Measurements from ENCODE around the gene ADAM15.

DNA sequence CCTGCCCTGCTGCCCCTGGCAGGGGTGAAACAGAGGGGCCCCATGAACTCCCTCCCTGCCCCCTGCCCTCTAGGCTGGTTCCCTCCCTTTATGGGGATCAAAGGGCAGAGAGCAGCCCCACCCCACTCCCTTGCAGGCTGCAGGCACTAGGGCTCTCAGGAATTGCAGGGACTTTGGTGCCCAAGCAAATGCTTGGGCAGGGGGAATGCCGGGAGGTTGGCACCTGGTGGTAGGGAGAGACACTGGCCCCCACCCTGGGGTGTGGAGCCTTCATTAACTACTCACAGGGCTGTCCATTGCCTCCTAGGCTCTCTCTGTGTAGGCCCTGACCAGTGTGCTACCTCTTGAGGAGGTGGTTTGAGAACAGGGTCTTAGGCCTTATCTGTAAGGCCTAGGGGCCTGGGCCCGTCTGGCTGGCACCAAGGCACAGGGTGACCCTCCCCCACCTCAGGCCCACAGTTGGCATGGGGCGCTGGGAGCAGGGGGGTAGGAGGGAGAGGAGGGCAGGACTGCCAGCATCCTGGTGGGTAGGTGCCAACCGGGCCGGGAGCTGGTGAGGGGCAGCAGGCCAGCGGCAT is 43.8 kb upstream of the ADAM15 start:
- TF ChIP-seq SP1 (IDR thresholded peaks at IDR 0.05) (no peak), LEF1 (IDR thresholded peaks at IDR 0.05; ENCODE audit: borderline replicate concordance) (no peak), BHLHE40 (IDR thresholded peaks at IDR 0.05; ENCODE audit: borderline replicate concordance) (no peak), ZNF384 (IDR thresholded peaks at IDR 0.05) (no peak), FOXM1 (IDR thresholded peaks at IDR 0.05; ENCODE audit: borderline replicate concordance) (no peak), SUZ12 (IDR thresholded peaks at IDR 0.05) (no peak), TARDBP (IDR thresholded peaks at IDR 0.05) (no peak), FOXK2 (IDR thresholded peaks at IDR 0.05) (no peak), FOXA1 (IDR thresholded peaks at IDR 0.05) (no peak), ARNT (IDR thresholded peaks at IDR 0.05) (no peak), PKNOX1 (IDR thresholded peaks at IDR 0.05) (no peak), HDGF (IDR thresholded peaks at IDR 0.05; ENCODE audit: borderline replicate concordance) (no peak), ELF4 (IDR thresholded peaks at IDR 0.05) (no peak)

Measured in HEK293T (cell line).